ENCODE data around the gene TCEANC2.
"Not testable (repeated sequence)": the region's sequence is repeated elsewhere in the genome, so short reads cannot be mapped to it uniquely, and the experiment has no call there.

TCEANC2 gene

DNA sequence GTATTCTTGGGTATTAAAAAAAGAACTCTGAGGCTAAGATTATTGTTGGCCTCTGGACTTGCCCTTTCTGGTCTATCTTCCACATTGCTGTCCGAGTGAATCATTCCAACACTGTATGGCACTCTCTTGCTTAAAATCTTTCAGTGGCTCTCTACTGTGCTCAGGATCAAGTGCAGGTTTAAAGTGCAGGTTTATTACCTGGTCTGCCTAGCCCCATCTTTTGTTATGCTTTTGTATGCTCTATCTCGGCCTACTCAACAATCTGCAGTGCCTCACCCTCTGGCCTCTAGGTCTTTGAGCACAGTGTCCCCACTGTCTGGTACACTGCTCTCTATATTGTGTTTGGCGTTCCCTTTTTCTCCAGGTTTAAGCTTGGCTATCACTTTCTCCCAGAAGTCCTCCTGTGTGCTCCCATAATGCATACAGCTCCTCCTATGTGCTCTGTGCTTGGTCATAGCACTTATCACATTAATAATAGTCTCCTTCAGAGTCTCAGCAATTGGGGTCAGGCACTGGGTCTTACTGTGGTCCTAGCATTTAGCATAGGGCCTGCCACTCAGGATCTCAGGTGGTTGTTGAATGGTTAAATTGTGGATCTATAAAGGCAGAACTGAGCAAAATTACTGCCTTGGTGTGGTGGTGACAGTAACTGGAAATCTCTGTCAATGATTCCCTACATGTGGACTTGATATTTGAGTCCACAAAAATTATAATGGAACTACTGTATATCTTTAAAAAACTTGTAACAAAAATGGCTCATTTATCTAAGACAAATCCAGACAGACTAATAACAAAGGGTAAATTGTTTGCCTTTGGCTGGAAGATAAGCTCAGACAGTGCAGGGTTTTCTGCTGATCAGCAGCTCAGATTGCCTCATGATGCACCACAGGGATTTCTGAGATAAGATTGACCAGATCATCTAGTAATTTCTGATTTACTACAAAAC lies 24.8 kb upstream of the TCEANC2 start:
- DNase-seq = no peak

DNA sequence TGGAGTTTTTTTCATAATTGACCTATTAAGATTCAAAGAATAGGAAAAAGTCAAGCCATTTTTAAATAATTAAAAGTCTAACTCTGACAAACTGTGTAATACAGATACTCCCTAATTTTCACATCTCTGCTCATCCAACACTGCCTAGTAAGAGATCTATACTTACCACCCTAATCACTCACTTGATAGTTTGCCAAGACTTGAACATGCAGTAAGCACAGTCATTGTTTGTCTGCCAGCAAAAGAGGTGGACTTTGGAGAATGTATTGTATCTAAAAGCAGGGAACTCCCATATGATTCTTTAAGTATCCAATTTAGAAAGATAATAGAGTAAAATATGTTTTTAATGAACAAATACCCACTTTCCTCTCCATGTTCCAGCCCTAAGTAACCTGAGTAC lies 15.9 kb upstream of the TCEANC2 start:
- no peak for DNase-seq

DNA sequence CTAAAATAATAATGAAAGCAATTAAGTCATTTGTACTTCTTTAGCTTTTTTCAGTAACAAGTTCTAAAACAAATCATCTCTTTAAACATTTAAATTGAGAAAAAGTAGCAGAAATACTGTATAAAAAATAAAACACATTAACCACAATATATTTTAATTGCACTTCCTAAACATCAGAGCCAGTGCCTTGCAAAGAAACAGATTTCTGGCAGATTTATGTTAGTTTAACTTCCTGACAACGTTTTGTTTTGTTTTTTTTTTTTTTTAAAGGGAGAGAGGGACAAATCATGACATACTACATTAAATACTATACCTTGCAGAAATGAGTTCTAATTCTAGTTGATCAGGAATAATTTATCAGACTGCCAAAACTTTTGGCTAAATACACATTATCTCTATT lies 11.6 kb upstream of the TCEANC2 start:
- no peak for DNase-seq

DNA sequence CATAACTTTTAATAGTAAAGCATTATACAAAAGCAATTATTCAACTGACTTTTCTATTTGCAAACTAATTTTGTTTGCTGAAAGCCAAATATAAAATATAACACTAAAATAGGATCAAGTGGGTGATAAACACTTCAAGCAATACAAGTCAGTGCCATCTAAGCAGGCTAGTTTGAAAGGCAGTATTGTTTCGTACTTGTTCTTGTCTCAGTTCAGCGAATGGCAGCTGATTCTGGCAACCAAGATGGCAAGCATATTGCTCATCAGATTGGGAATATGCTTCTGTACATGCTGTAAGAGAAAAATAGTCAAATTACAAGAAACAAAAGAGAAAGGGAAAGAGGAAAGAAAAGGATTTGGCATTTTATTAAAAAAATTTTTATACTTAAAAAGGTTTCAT lies 7.9 kb upstream of the TCEANC2 start:
- no peak for DNase-seq

DNA sequence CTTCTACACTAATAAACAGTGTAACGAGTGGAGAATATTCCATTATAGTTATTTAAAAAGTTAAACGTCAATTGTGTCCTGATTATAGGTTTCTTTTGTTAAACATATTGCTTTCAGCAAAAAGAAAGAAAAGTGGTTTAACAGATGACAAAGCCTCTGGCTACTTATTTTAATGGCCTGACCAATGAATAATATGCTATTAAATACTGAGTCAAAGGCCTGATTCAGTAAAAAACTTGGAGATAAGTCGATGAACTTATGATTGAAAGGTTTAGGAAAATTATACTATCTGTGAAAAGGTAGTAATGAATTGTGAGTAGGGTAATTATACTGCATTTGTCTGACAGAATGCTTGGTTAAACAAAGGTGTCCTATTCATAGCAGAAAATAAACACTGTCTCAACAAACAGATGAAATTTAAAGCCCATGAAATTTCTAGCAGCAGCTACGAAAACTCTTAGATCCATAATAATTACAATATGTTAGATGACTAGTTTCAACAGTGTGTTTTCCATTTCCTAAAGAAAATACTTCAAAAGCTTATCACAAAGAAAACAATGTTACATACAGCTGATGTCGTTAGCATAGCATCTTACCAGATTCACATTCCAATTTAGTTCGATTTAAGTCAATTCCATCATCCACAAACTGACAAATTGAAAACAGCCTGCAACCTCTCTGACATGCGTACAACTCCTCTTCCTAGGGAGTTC lies 6.6 kb upstream of the TCEANC2 start:
- DNase-seq = no peak

DNA sequence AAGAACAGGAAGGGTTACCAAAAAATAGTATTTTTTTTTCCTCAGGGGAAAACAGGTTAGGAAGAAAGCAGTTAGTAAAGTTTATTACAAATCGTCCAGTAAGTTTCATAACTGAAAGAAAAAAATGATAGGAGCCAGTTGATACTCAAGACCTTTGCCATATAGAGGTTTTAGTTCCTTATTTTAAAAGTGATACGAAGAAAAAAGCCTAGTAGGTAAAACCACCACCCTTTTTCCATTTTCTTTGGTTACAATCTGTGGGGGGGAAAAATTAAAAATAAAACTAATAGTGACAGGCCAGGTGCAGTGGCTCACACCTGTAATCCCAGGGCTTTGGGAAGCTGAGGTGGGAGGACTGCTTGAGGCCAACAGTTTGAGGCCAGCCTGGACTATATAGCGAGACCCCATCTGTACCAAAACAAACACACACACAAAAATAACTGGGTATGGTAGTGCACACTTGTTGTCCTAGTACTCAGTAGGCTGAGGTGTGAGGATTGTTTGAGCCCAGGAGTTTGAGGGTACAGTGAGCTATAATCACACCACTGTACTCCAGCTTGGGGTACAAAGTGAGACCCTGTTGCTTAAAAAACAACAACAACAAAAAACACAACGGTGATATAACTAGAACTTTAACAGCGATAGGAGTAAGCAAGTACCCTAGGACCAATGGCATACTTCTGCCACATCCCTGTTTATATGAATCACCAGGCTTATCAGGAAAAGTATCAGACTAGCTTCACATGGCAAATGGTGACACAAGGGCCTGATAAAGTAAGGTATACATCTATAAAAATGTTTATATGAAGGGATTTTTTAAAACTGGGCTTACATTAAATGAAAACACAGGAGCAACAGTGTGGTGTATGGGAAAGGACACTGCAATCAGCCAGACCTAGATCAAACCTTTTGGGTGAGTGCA lies 5.8 kb upstream of the TCEANC2 start:
- no peak for DNase-seq

DNA sequence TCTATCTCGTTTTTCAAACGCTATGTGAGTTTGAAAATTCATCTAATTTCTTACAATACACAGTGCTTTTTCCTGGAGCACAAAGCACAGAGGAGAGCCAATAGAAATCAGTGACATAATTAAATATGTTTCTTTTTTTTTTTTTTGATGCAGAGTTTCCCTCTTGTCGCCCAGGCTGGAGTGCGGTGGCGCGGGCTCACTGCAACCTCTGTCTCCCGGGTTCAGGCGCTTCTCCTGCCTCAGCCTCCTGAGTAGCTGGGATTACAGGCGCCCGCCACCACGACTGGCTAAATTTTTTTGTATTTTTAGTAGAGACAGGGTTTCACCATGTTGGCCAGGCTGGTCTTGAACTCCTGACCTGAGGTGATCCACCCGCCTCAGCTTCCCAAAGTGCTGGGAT lies 3.0 kb upstream of the TCEANC2 start:
- DNase-seq = not testable (repeated sequence)

DNA sequence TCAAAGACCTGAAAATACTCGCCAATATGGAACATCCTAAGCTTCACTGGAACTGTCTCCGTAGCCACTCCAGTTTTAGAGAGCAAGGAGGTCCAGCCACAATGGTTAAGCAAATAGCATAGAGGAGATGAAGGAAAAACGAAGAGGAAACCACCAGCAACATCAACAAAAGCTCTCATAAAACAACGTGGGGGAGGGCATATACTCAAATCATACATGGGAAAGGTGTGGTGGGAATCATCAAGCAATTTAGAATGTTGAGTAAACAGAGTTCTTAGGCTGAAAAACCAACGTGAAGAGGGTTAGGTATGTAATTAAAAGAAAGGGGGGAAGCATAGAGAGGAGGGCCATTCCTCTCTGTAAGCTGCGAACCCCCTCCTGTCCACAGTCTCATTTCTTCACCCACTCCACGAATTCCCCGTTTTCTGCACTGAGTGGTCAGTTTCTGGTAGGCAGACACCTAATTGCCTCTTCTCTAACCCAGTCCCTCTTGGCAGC lies 1.4 kb upstream of the TCEANC2 start:
- DNase-seq = no peak

DNA sequence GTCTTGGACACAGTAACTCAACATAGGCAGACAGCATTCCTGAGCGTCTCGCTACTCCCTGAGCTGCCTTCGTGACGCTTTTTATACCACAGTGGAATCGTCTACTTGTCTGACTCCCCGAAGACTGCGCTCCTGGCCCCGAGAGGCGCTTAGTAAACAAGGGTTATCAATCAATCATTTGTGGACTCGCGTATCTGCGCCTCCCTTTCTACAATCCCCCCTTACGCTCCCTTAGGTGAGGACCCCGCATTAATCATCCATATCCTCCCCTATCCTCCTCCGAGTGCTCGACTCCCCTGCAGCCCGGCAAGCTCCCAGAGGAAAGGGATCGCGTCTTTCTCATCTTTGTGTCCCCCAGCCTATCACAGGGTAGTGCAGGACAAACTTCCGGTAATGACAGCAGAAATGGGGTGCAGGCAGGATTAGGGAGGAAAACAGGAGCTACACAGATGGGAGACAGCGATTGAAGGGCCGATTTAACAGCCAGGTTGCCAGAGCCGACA lies 926 bp upstream of the TCEANC2 start:
- peak; percentile 38 for DNase-seq

DNA sequence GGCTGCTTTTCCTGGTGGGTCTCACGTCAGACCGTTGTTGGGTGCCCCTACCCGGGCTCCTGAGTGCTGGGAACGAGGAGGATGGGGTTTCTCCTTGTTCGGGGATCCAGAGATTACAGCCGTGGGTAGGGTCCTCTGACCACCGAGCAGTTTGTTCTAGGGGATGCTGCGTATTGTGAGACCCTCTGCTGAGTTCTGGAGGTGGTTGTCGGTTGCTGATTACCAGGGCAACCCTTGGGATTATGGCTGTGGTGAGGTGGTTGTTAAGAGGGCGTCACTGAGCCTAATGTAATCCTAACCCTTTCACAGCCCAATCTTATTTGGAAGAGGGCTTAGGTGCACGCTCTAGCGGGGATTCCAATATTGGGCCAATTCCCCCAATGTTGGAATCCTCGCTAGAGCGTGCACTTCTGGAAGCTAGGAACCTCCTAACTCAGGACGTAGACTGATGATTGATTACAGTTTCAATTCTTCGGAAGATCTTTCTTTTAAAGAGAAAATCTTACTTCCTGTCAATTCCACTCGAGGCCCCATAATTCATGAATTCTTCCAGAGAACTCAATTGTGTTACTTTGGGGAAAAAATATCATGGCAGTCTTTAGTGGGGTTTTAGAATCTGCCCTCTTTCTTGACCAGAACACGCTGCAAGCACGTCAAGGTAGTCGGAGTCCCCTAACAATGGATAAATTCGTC lies 483 bp downstream of the TCEANC2 start:
- DNase-seq = no peak

DNA sequence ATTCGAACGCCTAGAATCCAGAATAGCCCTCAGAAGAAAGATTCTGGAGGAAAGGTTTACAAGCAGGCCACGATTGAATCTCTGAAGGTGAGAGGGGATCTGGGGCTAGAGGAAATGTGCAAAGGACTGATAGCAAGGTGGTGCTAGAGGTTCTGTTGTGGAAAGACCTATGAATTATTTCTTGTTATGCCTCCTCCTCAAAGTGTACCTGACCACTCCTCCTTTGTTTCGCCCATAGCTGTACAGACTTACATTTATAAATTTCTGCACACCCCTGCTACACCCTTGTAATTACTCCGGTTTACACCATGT lies 986 bp downstream of the TCEANC2 start:
- peak; percentile 3 for DNase-seq

DNA sequence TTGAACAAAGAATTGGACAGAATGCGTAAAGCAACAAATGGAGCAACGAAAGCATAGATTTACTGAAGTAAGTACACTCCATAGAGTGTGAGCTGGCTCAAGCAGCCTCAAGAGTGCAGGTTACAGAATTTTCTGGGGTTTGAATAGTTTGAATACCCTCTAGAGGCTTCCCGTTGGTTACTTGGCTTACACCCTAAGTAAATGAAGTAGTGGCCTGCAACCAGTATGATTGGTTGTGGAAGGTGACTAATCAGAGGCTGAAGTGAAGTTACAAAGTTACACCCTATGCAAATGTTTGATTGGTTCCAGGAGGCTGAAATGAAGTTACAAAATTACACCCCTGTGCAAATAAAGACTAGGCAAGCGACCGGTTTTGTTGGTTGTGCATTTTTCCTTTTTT lies 10.9 kb downstream of the TCEANC2 start:
- DNase-seq = no peak

DNA sequence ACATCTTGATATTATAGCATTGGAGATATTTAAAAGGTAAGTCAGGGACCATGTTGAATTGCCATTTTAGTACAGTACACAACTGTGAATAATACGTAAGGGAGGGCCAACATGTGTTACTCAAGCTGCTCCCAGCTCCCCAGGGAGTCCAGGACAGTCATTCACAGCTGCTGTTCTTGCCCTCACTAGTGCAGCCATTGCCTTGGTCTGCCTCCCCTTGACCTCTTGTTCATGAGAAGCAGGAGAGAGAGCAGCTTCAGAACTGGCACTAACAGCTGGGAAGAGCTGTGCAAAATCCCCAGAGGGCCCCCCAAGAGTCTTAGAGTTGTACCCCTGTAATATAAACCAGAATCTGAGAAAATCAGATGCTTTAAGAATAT lies 16.4 kb downstream of the TCEANC2 start:
- DNase-seq = no peak

DNA sequence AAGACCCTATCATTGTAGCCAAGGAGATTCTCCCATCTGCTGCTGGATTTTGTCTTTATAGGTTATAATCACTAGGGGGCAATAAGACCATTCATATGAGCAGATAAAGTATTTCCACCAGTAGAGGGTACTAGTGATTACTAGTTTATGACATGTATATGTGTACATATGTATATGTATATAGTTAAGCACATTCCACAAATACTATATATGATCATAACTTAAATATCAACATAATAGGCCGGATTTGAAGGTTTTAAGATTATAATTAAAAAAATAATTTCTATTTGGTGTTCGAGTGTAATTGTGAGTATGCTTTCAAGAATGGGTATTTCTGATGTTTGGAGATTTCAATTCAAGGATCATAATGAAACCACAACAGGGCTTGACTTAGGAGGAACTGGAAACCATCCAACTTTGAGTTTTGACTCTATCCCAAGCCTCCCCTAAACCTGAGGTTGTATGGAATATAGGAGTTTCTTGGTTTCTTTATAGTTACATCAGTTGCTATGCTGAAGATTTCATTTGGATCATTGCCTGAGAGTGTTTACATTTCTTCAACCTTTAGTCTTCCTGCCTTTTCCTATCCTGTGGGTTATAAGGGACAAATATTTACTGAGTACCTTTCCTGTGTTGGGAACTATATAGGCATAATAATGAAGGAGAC lies 16.9 kb downstream of the TCEANC2 start:
- peak; percentile 63 for DNase-seq

DNA sequence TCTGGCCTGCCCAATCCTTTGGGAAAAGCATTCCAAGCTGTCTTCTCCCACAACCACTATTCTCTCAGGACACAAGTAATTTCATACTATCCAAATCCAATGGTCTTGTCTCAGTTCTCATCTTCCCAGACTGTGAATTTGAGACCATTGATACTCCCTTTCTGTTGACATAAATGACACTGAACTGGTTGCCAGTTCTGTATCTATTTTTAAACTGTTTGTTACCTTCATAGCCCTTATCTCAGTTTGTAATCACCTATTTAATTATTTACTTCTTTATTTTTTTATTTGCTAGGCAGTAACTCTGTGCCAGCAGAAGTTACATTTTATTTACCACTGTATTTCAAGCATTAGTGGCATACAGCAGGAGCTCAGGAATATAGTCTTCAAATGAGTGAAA lies 24.0 kb downstream of the TCEANC2 start:
- DNase-seq = no peak

DNA sequence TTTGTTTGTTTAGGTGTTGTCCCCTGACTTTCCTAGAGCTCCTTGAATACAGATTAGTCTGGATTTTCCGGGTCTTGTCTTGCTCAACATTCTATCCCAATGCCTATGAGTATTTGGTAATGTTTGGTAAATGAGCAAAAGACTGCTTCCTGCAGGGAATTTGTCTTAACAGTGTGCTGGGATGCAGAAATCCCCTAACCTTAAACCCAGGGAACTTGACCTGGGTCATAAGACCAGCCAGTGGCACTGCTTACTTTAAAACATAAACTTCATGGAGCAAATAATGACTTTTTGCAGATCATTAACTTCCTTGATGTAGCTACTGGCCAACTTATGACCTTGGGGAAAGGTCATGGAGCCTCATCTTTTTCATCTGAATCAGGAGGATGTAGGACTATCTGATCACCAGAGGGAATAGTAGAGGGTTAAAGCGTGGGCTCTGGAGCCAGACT lies 27.2 kb downstream of the TCEANC2 start:
- DNase-seq = no peak

DNA sequence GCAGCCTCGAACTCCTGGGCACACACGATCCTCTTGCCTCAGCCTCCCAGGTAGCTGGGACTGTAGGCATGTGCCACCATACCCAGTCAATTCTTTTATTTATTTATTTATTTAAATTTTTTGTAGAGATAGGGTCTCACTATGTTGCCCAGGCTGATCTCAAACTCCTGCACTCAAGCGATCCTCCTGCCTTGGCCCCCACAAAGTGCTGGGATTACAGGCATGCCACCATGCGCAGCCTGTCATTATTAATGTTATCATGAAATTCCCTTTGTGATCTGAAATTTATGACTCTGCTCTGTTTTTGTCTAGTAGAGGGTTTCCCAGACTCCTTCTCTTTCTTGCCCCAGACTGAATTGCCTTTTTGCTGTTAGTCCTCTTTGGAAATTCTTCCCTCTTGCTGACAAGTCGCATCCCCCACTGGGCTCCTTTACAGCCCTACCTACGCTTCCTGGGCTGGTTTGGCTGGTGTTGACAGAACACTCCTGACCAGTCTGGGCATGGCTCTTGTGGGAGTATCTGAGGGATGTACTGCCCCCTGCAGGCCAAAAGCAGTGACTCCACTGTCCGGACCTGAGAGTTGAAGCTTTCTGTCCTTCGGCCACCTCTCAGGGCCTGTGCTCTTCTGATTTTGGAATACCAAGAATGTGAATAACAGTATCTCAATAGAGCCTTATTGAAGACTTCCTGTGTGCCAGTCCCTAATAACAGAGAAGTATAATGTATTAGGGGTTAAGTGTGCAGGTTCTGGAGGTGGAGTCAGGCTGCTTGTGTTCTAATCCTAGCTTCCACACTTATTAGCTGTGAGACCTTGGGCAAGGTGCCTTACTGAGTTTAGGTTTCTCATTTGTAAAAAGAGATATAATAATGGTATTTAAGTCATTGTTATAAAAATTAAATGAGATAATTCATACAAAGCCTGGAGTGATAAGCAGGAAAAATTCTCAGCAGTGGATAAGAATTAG lies 28.2 kb downstream of the TCEANC2 start:
- peak; percentile 58 for DNase-seq

DNA sequence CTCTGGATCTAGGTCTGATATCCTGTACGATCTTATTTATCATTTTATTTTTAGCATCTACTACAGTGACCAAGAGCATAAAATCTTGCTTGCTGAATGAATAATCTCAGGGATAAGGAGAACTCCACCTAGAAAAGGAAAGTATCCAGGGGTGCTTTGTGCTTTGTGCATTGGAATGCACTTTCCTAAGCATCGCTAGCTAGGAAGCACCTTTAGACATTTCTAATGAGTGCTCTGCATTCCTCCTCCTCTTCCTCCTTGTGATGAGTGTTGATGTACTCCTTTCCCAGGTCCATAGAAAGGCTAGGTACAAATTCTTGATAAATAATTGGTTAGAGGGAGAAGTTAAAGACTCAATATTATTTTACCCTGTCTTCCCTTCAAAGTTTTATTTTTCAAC lies 31.4 kb downstream of the TCEANC2 start:
- no peak for DNase-seq

DNA sequence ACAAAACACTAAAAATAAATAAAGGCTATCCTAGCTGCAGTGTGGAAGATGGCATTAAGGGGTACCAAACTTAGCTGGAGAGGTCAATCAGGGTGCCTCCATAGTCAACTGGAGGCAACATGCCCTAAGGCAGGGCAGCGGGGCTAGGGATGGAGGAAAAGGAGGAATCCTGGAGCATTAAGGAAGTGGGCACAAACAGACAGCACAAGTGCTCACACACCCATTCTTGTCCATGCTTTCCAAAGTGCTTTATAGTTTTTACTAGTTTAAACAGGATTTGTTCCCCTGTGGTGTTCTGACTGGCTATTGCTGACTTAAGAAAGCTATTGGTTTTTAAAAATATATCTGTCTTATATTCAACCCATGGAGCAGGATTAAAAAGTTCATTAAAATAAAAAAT lies 33.3 kb downstream of the TCEANC2 start:
- no peak for DNase-seq

DNA sequence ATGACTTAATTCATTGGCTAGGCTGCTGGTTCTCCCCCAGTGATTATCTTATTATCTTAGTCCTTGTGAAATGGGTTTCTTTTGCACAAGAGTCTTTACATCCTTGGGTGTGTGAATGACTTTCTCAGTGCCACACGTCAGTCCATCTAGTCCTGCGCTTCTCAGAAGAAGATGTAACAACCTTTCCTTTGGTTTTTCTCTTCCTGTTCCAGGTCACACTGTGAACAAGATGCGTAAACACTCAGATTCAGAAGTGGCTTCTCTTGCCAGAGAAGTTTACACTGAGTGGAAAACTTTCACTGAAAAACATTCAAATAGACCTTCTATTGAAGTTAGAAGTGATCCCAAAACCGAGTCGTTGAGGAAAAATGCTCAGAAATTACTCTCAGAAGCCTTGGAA lies 35.0 kb downstream of the TCEANC2 start:
- no peak for DNase-seq

All from CD4-positive, alpha-beta T cell treated with Interleukin-12 subunit alpha and Interleukin-12 subunit beta, for 1 hour (primary cell).